Stimulated activated CD4-positive, alpha-beta T cell treated with anti-CD3 and anti-CD28 coated beads, TNF-alpha, amount 100 ng/mL, for 4 hours (primary cell): ENCODE data around the gene ZNF385A.
A peak's percentile ranks its signal among the peaks of the same experiment; 100 is the strongest.

Experiments
- DNase-seq, 3 experiments: peaks; one replicate each; pipeline ENCODE4 v3.0.0-alpha.2; 2020; ENCODE audit warnings: low read depth in 3 of 3

ZNF385A gene

GRCh38 chr12:54415221-54415929 lies 30.8 kb upstream of the ZNF385A start:
- no peak for DNase-seq

- DNase-seq: peak in 2 of 3 experiments; percentile 45 to 66
These were observed 29.0 kb upstream of the ZNF385A start for GRCh38 chr12:54413284-54414190.

- DNase-seq: no peak
These were observed 28.3 kb upstream of the ZNF385A start for GRCh38 chr12:54412786-54413185.

GRCh38 chr12:54412348-54412747 lies 27.8 kb upstream of the ZNF385A start:
- no peak for DNase-seq

GRCh38 chr12:54411391-54412241 lies 27.1 kb upstream of the ZNF385A start:
- peak in 1 of 3 experiments; percentile 36 for DNase-seq

- DNase-seq: no peak
These were observed 24.7 kb upstream of the ZNF385A start for GRCh38 chr12:54409267-54409666.

- no peak for DNase-seq
These were observed 22.8 kb upstream of the ZNF385A start for GRCh38 chr12:54407183-54407905.

- no peak for DNase-seq
These were observed 21.0 kb upstream of the ZNF385A start for GRCh38 chr12:54405573-54405972.

- DNase-seq: no peak
These were observed 20.6 kb upstream of the ZNF385A start for GRCh38 chr12:54405106-54405505.

GRCh38 chr12:54404061-54405004 lies 19.8 kb upstream of the ZNF385A start:
- DNase-seq: peak in 1 of 3 experiments; percentile 45

- DNase-seq: no peak
These were observed 16.6 kb upstream of the ZNF385A start for GRCh38 chr12:54401119-54401518.

GRCh38 chr12:54398995-54399793 lies 14.7 kb upstream of the ZNF385A start:
- DNase-seq: peak; percentile 74 to 81 (median 78)

GRCh38 chr12:54398218-54398617 lies 13.7 kb upstream of the ZNF385A start:
- no peak for DNase-seq

- no peak for DNase-seq
These were observed 12.6 kb upstream of the ZNF385A start for GRCh38 chr12:54397157-54397556.

- no peak for DNase-seq
These were observed 11.0 kb upstream of the ZNF385A start for GRCh38 chr12:54395545-54395944.

- no peak for DNase-seq
These were observed 10.5 kb upstream of the ZNF385A start for GRCh38 chr12:54394986-54395385.

- no peak for DNase-seq
These were observed 9.8 kb upstream of the ZNF385A start for GRCh38 chr12:54394281-54394719.

- no peak for DNase-seq
These were observed 9.2 kb upstream of the ZNF385A start for GRCh38 chr12:54393743-54394142.

- DNase-seq: no peak
These were observed 8.7 kb upstream of the ZNF385A start for GRCh38 chr12:54393207-54393609.
